ENCODE data around the gene PARL.

DNA sequence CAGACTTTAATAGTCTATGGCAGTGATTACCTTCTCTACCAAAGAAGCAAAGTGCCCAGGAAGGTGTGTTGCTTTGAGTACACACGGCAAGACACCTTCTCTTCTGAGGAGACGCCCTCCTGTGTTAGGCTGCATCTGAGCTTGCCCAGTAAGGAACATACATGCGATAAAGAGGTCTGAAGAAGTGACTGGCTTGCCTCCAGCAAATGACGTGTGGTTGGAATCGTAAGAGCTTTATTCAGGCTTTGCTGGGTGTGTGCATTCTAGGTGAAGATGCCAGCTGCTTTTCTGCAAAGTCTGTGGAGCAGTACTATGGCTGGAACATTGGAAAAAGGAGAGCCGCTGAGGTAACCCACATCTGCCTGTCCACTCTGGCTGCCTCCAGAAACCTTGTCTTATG is 81.7 kb downstream of the PARL start:
- TF ChIP-seq, protein P1, sequence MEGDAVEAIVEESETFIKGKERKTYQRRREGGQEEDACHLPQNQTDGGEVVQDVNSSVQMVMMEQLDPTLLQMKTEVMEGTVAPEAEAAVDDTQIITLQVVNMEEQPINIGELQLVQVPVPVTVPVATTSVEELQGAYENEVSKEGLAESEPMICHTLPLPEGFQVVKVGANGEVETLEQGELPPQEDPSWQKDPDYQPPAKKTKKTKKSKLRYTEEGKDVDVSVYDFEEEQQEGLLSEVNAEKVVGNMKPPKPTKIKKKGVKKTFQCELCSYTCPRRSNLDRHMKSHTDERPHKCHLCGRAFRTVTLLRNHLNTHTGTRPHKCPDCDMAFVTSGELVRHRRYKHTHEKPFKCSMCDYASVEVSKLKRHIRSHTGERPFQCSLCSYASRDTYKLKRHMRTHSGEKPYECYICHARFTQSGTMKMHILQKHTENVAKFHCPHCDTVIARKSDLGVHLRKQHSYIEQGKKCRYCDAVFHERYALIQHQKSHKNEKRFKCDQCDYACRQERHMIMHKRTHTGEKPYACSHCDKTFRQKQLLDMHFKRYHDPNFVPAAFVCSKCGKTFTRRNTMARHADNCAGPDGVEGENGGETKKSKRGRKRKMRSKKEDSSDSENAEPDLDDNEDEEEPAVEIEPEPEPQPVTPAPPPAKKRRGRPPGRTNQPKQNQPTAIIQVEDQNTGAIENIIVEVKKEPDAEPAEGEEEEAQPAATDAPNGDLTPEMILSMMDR (IDR thresholded peaks at IDR 0.05): no peak
- no peak for TF ChIP-seq POLR2AphosphoS5 (IDR thresholded peaks at IDR 0.05; ENCODE audit: low read depth, low read length)
- no peak for TF ChIP-seq SIN3A (IDR thresholded peaks at IDR 0.05; ENCODE audit: borderline replicate concordance, insufficient read depth, low read depth, low read length)
- TF ChIP-seq TCF7L2 (IDR thresholded peaks at IDR 0.05; ENCODE audit: low read depth, low read length): no peak
- TF ChIP-seq, protein P2, sequence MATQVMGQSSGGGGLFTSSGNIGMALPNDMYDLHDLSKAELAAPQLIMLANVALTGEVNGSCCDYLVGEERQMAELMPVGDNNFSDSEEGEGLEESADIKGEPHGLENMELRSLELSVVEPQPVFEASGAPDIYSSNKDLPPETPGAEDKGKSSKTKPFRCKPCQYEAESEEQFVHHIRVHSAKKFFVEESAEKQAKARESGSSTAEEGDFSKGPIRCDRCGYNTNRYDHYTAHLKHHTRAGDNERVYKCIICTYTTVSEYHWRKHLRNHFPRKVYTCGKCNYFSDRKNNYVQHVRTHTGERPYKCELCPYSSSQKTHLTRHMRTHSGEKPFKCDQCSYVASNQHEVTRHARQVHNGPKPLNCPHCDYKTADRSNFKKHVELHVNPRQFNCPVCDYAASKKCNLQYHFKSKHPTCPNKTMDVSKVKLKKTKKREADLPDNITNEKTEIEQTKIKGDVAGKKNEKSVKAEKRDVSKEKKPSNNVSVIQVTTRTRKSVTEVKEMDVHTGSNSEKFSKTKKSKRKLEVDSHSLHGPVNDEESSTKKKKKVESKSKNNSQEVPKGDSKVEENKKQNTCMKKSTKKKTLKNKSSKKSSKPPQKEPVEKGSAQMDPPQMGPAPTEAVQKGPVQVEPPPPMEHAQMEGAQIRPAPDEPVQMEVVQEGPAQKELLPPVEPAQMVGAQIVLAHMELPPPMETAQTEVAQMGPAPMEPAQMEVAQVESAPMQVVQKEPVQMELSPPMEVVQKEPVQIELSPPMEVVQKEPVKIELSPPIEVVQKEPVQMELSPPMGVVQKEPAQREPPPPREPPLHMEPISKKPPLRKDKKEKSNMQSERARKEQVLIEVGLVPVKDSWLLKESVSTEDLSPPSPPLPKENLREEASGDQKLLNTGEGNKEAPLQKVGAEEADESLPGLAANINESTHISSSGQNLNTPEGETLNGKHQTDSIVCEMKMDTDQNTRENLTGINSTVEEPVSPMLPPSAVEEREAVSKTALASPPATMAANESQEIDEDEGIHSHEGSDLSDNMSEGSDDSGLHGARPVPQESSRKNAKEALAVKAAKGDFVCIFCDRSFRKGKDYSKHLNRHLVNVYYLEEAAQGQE (IDR thresholded peaks at IDR 0.05; ENCODE audit: insufficient read depth in 1 of 2, low read depth in 2 of 2, low read length in 1 of 2): no peak

Measured in Panc1 (cell line).